ENCODE data around the gene AVL9.
"Not testable (repeated sequence)": the region's sequence is repeated elsewhere in the genome, so short reads cannot be mapped to it uniquely, and the experiment has no call there.

The AVL9 gene

GRCh38 chr7:32634798-32635393 is 139.6 kb downstream of the AVL9 start:
- DNase-seq (ENCODE audit: low read depth in 2 of 3, low spot score in 1 of 3) = not testable (repeated sequence)

- DNase-seq (ENCODE audit: low read depth in 2 of 3, low spot score in 1 of 3) = not testable (repeated sequence)
Observed at GRCh38 chr7:32636725-32637462, 141.6 kb downstream of the AVL9 start.

GRCh38 chr7:32637611-32638010 is 142.3 kb downstream of the AVL9 start:
- DNase-seq (ENCODE audit: low read depth in 2 of 3, low spot score in 1 of 3) = not testable (repeated sequence)

Data from stimulated activated CD4-positive, alpha-beta T cell treated with anti-CD3 and anti-CD28 coated beads, Interleukin-12 subunit alpha, Interleukin-12 subunit beta, amount 100 ng/mL, for 48 hours (primary cell).